HL-60 (cell line): ENCODE measurements around the gene TP53TG5.

Experiments used
- DNase-seq, 2 experiments: peaks; one replicate each; pipeline ENCODE4 v3.0.0-alpha.2; 2010 to 2020; ENCODE audit warnings: low read depth in 1 of 2, low spot score in 1 of 2
- H3K27ac ChIP-seq: fragments of 250-450 bp; sonication (Bioruptor Pico); replicated peaks from 2 replicates; pipeline ENCODE4 v1.5.1; 2020; ENCODE audit warnings: mild to moderate bottlenecking, moderate library complexity
- H3K27me3 ChIP-seq: fragments of 250-450 bp; sonication (Bioruptor Pico); 2 replicates; pipeline ENCODE4 v1.5.1; 2021; ENCODE audit warnings: mild to moderate bottlenecking, moderate library complexity; ENCODE audit not compliant: insufficient read depth, poor library complexity, severe bottlenecking
- H3K4me3 ChIP-seq: replicated peaks from 2 replicates; pipeline ENCODE4 v1.5.1; 2011; ENCODE audit warnings: mild to moderate bottlenecking, control low read depth, low read length; ENCODE audit not compliant: insufficient read depth
- CTCF ChIP-seq: IDR thresholded peaks from one replicate; pipeline ENCODE4 v1.5.1; 2011; ENCODE audit warnings: low read length, control low read depth, inconsistent platforms; ENCODE audit not compliant: insufficient read depth
- GABPA ChIP-seq: IDR thresholded peaks from 2 replicates; pipeline ENCODE4 v1.6.1; 2012; ENCODE audit warnings: low read depth
- POLR2AphosphoS5 ChIP-seq: IDR thresholded peaks from 2 replicates; pipeline ENCODE4 v1.6.1; 2012; ENCODE audit warnings: low read depth
- REST ChIP-seq: IDR thresholded peaks from 2 replicates; pipeline ENCODE4 v1.6.1; 2012; ENCODE audit warnings: low read depth; ENCODE audit not compliant: insufficient replicate concordance
- SPI1 ChIP-seq: IDR thresholded peaks from 2 replicates; pipeline ENCODE4 v1.6.1; 2012; ENCODE audit warnings: low read depth, mild to moderate bottlenecking, borderline replicate concordance

TP53TG5 gene

GRCh38 chr20:45339084-45339483, 39.0 kb downstream of the TP53TG5 start:
- TF ChIP-seq REST, result no peak
- no peak for TF ChIP-seq POLR2AphosphoS5
- TF ChIP-seq GABPA, result no peak
- TF ChIP-seq CTCF, result no peak
- no peak for TF ChIP-seq SPI1
- H3K4me3 ChIP-seq, result no peak overlapping the region
- H3K27me3 ChIP-seq, result no peaks in the 10 kb centered on the region
- DNase-seq, result no peak
- no peak overlapping the region for H3K27ac ChIP-seq

GRCh38 chr20:45338121-45339030, 39.7 kb downstream of the TP53TG5 start:
- Histone ChIP-seq H3K27ac (no peak overlapping the region), H3K27me3 (no peaks in the 10 kb centered on the region), H3K4me3 (no peak overlapping the region)
- TF ChIP-seq REST (no peak), GABPA (no peak)
- no peak for DNase-seq

DNA sequence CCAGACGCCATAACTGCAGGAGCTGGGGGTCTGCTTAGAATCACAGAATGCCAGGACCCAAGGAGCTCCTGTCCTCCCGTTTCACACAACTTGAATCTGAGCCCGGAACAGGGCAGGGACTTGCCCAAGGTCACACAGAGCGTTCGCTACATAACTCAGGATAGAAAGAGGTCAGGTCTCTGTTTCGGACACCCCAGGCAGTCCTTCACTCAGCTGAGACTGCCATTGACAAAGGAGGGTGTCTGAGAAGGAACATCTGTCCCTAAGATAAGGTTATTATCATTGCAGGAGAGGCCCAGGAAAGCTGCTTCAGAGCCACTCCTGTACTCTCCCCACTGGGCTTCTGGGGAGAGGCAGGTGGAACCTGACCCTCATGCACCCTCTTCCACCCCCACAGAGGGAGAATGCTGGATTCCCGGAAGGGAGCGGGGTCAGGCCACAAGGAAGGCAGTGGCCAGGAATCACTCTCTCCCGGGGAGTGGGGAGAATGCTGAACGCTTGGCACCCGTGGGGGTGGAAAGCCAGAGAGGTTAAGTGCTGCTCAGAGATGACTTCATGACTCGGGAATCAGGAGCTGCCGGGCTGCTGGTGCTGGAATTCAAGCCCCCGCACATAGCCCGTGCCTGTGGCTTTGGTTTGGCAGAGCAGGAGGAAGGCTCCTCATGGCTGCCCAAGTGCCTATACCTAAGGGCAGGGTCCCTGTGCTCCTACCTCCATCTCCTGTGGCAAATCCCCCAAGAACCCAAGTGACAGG, 40.6 kb downstream of the TP53TG5 start:
- Histone ChIP-seq H3K27ac (no peak overlapping the region), H3K4me3 (no peak overlapping the region), H3K27me3 (no peaks in the 10 kb centered on the region)
- TF ChIP-seq POLR2AphosphoS5 (no peak), GABPA (no peak), REST (no peak), SPI1 (no peak), CTCF (no peak)
- no peak for DNase-seq
